HCT116 (cell line): Measurements from ENCODE around the gene ZBTB3. TPM values are rescaled to one million over a fixed set of nuclear protein-coding genes. Genes with fewer than 3 reads are reported as not detected.
A peak's percentile ranks its signal among the peaks of the same experiment; 100 is the strongest.

Source experiments
- ATAC-seq: fragments of 200-7000 bp; cut with Tn5 transposase; 2 replicates; pipeline ENCODE4 v1.9.1; 2020; ENCODE audit warnings: mild to moderate bottlenecking, moderate library complexity
- BruUV-seq: library from RNA; stranded (reverse); fragments of 400-500 nt; replicated peaks from 2 replicates; lab custom pipeline; 2021; lab: Mats Ljungman, UMichigan
- CTCF ChIA-PET: fragments of 300-600 bp; sonication (Branson Sonifier 250); formaldehyde crosslinking; loops from one replicate; lab custom pipeline; 2021; ENCODE audit warnings: antibody characterized with exemption; lab: Charles Lee
- POLR2A ChIA-PET: fragments of 300-600, 350-600 bp; sonication (Branson Sonifier 250); formaldehyde crosslinking; loops from one replicate; lab custom pipeline; 2021; ENCODE audit warnings: antibody characterized with exemption; lab: Charles Lee
- RAD21 ChIA-PET, 2 experiments: fragments of 300-600 bp; sonication (Branson Sonifier 250); formaldehyde crosslinking; loops; one replicate each; lab custom pipeline; 2023; ENCODE audit warnings: low total read pairs in 2 of 2; ENCODE audit not compliant: uncharacterized antibody in 2 of 2, unreplicated experiment in 2 of 2, low non-redundant PET in 1 of 2; lab: Charles Lee
- DNase-seq: peaks from one replicate; pipeline ENCODE4 v3.0.0-alpha.2; 2010; ENCODE audit warnings: low read depth, low spot score
- H2AFZ ChIP-seq: fragments of 200-600 bp; shearing (Covaris generic), sonication (generic); 2 replicates; pipeline ENCODE4 v1.6.1; 2017; ENCODE audit warnings: low read depth, mixed run types, mixed read lengths, antibody characterized with exemption, low read length; ENCODE audit not compliant: poor library complexity, severe bottlenecking
- H3K27ac ChIP-seq: 2 replicates; pipeline ENCODE4 v1.5.1; 2012; ENCODE audit warnings: low read depth, low read length
- H3K27me3 ChIP-seq: fragments of 200-600 bp; sonication (generic); 2 replicates; pipeline ENCODE4 v1.6.1; 2016; ENCODE audit warnings: mixed run types, low read length, mixed read lengths; ENCODE audit not compliant: insufficient read depth
- H3K36me3 ChIP-seq, 2 experiments: fragments of 200-500 bp in 1 of 2; fragments of 200-600 bp in 1 of 2; sonication (Bioruptor generic) in 1 of 2; sonication (generic) in 1 of 2; 2 replicates each; pipeline versions ENCODE4 v1.5.1 to v1.6.1; 2014 to 2016; ENCODE audit warnings: low read length in 2 of 2, inconsistent platforms in 1 of 2, mixed read lengths in 1 of 2, mixed run types in 1 of 2; ENCODE audit not compliant: insufficient read depth in 2 of 2, control insufficient read depth in 1 of 2
- H3K4me1 ChIP-seq, 2 experiments: fragments of 200-600 bp in 1 of 2; sonication (generic) in 1 of 2; 2 replicates each; pipeline versions ENCODE4 v1.5.1 to v1.6.1; 2012 to 2017; ENCODE audit warnings: low read length in 2 of 2, inconsistent platforms in 1 of 2, mild to moderate bottlenecking in 1 of 2, mixed read lengths in 1 of 2, mixed run types in 1 of 2, moderate library complexity in 1 of 2; ENCODE audit not compliant: insufficient read depth in 2 of 2, control insufficient read depth in 1 of 2
- H3K4me2 ChIP-seq: fragments of 200-600 bp; sonication (generic); 2 replicates; pipeline ENCODE4 v1.6.1; 2017; ENCODE audit warnings: mixed run types, low read length, mixed read lengths
- H3K4me3 ChIP-seq, 2 experiments: fragments of 200-600 bp in 1 of 2; sonication (generic) in 1 of 2; replicated peaks in 1 of 2; 2 replicates each; pipeline ENCODE4 v1.5.1; 2011 to 2016; ENCODE audit warnings: low read length in 2 of 2, control low read depth in 1 of 2, low read depth in 1 of 2, mild to moderate bottlenecking in 1 of 2, mixed read lengths in 1 of 2, mixed run types in 1 of 2
- H3K79me2 ChIP-seq: fragments of 200-600 bp; sonication (generic); 2 replicates; pipeline ENCODE4 v1.6.1; 2017; ENCODE audit warnings: mild to moderate bottlenecking, mixed run types, low read length, moderate library complexity, mixed read lengths; ENCODE audit not compliant: insufficient read depth
- H3K9ac ChIP-seq: fragments of 200-600 bp; sonication (generic); 2 replicates; pipeline ENCODE4 v1.6.1; 2016; ENCODE audit warnings: low read length, mixed read lengths
- H3K9me2 ChIP-seq: fragments of 200-600 bp; sonication (generic), shearing (Covaris generic); 2 replicates; pipeline ENCODE4 v1.6.1; 2017; ENCODE audit warnings: mixed run types, mild to moderate bottlenecking, moderate library complexity; ENCODE audit not compliant: insufficient read depth
- H3K9me3 ChIP-seq, 2 experiments: fragments of 200-500 bp in 1 of 2; fragments of 200-600 bp in 1 of 2; sonication (Bioruptor generic) in 1 of 2; sonication (generic) in 1 of 2; 2 replicates each; pipeline ENCODE4 v1.6.1; 2014 to 2017; ENCODE audit warnings: low read length in 2 of 2, mixed read lengths in 2 of 2, inconsistent platforms in 1 of 2, low read depth in 1 of 2, mild to moderate bottlenecking in 1 of 2, mixed run types in 1 of 2, moderate library complexity in 1 of 2; ENCODE audit not compliant: control insufficient read depth in 1 of 2, insufficient read depth in 1 of 2
- H4K20me1 ChIP-seq: fragments of 200-600 bp; sonication (generic), shearing (Covaris generic); 2 replicates; pipeline ENCODE4 v1.6.1; 2017; ENCODE audit warnings: mixed run types, mild to moderate bottlenecking, moderate library complexity; ENCODE audit not compliant: insufficient read depth
- CEBPB ChIP-seq: IDR thresholded peaks from 2 replicates; pipeline ENCODE4 v1.6.1; 2012; ENCODE audit warnings: low read depth
- ELF1 ChIP-seq: IDR thresholded peaks from 2 replicates; pipeline ENCODE4 v1.6.1; 2012; ENCODE audit warnings: low read depth, borderline replicate concordance
- JUND ChIP-seq: IDR thresholded peaks from 2 replicates; pipeline ENCODE4 v1.6.1; 2012
- POLR2A ChIP-seq: IDR thresholded peaks from 2 replicates; pipeline ENCODE4 v1.7.0; 2011; ENCODE audit warnings: borderline replicate concordance; ENCODE audit not compliant: insufficient read depth, insufficient read length; ENCODE audit errors: extremely low read depth
- RAD21 ChIP-seq: IDR thresholded peaks from 2 replicates; pipeline ENCODE4 v1.6.1; 2012; ENCODE audit warnings: low read depth, mild to moderate bottlenecking
- SIN3A ChIP-seq: IDR thresholded peaks from 2 replicates; pipeline ENCODE4 v1.6.1; 2012; ENCODE audit warnings: low read depth
- SP1 ChIP-seq: IDR thresholded peaks from 2 replicates; pipeline ENCODE4 v1.6.1; 2012; ENCODE audit warnings: low read depth
- TCF7L2 ChIP-seq: IDR thresholded peaks from 2 replicates; pipeline ENCODE4 v1.7.0; 2011; ENCODE audit warnings: borderline replicate concordance, inconsistent platforms; ENCODE audit not compliant: insufficient read depth, insufficient read length; ENCODE audit errors: extremely low read depth
- intact Hi-C: fragments of 100-400 bp; cut with micrococcal nuclease; formaldehyde crosslinking; loops from 2 replicates; pipeline ENCODE4 v1.10.0; 2022
- total RNA-seq: library from RNA; stranded (reverse); gene quantifications from one replicate; pipeline ENCODE4 v1.2.1, GENCODE V29; 2021; ENCODE audit not compliant: unreplicated experiment
- TF ChIP-seq, protein P1 (sequence below), 3 experiments: fragments of 200-600 bp in 1 of 3; sonication (generic) in 1 of 3; IDR thresholded peaks in 2 of 3; conservative IDR thresholded peaks in 1 of 3; 2 replicates each; pipeline ENCODE4 v1.5.1; 2012 to 2017; ENCODE audit warnings: low read depth in 2 of 3, low read length in 2 of 3, antibody characterized with exemption in 1 of 3, borderline replicate concordance in 1 of 3, control low read depth in 1 of 3, mild to moderate bottlenecking in 1 of 3, mixed read lengths in 1 of 3, mixed run types in 1 of 3, moderate library complexity in 1 of 3; ENCODE audit not compliant: insufficient read depth in 1 of 3
- TF ChIP-seq, protein P2 (sequence below): IDR thresholded peaks from 2 replicates; pipeline ENCODE4 v1.6.1; 2012; ENCODE audit warnings: low read depth

ZBTB3 gene
- total RNA-seq, 1 experiment from 2014 or later: 11.3 TPM

DNA sequence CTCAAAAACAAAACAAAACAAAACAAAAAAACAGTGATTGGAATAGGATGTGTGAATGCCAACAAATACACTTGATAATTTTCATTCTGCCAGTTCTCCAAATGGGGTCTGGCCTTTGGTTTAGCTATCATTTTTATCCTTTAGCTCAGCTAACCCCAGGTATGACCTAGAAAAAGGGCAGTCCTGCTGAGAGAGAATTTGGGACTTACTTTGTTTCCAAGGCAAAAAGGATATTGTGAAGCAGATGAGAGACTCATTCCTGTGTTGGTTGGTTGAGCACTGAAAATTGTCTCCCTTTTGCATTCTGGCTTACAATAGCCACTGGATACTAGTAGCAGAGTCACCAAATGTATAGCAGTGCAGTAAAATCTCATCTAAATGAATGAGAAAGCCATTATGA, 16.8 kb downstream of the ZBTB3 start (continued):
- TF ChIP-seq TCF7L2 (no peak), SP1 (no peak), JUND (no peak), ELF1 (no peak), SIN3A (no peak)
- TF ChIP-seq, protein P1, sequence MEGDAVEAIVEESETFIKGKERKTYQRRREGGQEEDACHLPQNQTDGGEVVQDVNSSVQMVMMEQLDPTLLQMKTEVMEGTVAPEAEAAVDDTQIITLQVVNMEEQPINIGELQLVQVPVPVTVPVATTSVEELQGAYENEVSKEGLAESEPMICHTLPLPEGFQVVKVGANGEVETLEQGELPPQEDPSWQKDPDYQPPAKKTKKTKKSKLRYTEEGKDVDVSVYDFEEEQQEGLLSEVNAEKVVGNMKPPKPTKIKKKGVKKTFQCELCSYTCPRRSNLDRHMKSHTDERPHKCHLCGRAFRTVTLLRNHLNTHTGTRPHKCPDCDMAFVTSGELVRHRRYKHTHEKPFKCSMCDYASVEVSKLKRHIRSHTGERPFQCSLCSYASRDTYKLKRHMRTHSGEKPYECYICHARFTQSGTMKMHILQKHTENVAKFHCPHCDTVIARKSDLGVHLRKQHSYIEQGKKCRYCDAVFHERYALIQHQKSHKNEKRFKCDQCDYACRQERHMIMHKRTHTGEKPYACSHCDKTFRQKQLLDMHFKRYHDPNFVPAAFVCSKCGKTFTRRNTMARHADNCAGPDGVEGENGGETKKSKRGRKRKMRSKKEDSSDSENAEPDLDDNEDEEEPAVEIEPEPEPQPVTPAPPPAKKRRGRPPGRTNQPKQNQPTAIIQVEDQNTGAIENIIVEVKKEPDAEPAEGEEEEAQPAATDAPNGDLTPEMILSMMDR (IDR thresholded peaks at IDR 0.05 in 2 of 3, conservative IDR thresholded peaks at IDR 0.05 in 1 of 3; ENCODE audit: borderline replicate concordance in 1 of 3, insufficient read depth in 1 of 3, low read depth in 2 of 3, low read length in 2 of 3): no peak

DNA sequence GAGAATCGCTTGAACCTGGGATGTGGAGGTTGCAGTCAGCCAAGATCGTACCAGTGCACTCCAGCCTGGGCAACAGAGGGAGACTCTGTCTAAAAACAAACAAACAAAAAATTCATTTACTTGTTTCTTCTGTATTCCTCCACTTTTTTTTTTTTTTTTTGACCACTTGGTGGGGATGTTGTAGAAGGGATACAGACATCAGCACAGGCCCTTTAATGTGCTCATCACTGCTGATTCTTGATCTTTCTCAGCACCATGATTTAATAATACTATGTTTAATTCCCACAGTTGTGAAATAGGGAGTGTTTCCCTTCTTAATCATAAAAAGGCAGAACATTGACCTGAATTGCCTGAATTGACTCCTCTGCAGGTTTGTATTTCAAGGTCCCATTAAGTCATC, 21.1 kb downstream of the ZBTB3 start:
- Histone ChIP-seq H2AFZ (no peak overlapping the region), H3K79me2 (peaks cover 45% of the 10 kb centered on the region), H4K20me1 (no peaks in the 10 kb centered on the region), H3K27me3 (no peaks in the 10 kb centered on the region), H3K4me1 (peaks cover 6 to 10% of the 10 kb centered on the region in 2 experiments; a peak in 3 of 4 replicates), H3K9me2 (no peaks in the 10 kb centered on the region), H3K36me3 (peaks cover 9 to 17% of the 10 kb centered on the region in 2 experiments), H3K9me3 (no peaks in the 10 kb centered on the region), H3K4me2 (no peak overlapping the region)
- intact Hi-C loops: loop anchor here (1.0 to 2.0 kb wide), 3 partner anchors 36 to 130 kb away; partner anchors contain the start of gene TMEM179B
- POLR2A ChIA-PET: no interaction called here
- DNase-seq: no peak
- no peak for TF ChIP-seq POLR2A
- TF ChIP-seq, protein P2, sequence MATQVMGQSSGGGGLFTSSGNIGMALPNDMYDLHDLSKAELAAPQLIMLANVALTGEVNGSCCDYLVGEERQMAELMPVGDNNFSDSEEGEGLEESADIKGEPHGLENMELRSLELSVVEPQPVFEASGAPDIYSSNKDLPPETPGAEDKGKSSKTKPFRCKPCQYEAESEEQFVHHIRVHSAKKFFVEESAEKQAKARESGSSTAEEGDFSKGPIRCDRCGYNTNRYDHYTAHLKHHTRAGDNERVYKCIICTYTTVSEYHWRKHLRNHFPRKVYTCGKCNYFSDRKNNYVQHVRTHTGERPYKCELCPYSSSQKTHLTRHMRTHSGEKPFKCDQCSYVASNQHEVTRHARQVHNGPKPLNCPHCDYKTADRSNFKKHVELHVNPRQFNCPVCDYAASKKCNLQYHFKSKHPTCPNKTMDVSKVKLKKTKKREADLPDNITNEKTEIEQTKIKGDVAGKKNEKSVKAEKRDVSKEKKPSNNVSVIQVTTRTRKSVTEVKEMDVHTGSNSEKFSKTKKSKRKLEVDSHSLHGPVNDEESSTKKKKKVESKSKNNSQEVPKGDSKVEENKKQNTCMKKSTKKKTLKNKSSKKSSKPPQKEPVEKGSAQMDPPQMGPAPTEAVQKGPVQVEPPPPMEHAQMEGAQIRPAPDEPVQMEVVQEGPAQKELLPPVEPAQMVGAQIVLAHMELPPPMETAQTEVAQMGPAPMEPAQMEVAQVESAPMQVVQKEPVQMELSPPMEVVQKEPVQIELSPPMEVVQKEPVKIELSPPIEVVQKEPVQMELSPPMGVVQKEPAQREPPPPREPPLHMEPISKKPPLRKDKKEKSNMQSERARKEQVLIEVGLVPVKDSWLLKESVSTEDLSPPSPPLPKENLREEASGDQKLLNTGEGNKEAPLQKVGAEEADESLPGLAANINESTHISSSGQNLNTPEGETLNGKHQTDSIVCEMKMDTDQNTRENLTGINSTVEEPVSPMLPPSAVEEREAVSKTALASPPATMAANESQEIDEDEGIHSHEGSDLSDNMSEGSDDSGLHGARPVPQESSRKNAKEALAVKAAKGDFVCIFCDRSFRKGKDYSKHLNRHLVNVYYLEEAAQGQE: no peak
- no peak for TF ChIP-seq CEBPB
- TF ChIP-seq, protein P1 (IDR thresholded peaks at IDR 0.05 in 2 of 3, conservative IDR thresholded peaks at IDR 0.05 in 1 of 3; ENCODE audit: borderline replicate concordance in 1 of 3, insufficient read depth in 1 of 3, low read depth in 2 of 3, low read length in 2 of 3): peak; percentile 21 to 59 (median 33); a peak in 4 of 6 replicates
- TF ChIP-seq RAD21: peak; percentile 65
- TF ChIP-seq, all 23 proteins: peak for 2
- BruUV-seq: no TSS peak
- CTCF ChIA-PET: no interaction called here
- H3K27ac ChIP-seq: no peak overlapping the region
- RAD21 ChIA-PET: no interaction called here
- H3K9ac ChIP-seq: no peak overlapping the region
- H3K4me3 ChIP-seq: no peak overlapping the region
- no peak for ATAC-seq
